ENCODE results near the gene TMPRSS4.

DNA sequence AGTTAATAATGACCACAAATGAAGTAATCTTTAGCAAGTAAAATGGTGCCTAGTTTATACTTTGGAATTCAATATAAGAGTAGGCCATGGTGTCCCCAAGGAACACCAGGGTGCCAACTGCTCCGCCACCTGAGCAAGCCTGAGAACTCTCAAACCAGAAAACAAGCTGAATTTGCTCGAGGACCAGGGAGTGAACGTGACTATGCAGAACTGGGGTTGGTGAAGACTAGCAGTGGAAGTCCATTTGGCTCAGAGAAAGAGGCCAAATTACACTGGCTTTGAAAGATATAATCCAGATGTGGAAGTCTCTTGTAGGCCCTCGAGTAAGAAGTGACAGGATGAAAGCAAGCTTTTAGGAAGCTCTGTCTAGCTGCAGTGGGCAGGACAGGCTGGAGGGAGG lies 18.6 kb downstream of the TMPRSS4 start:
- no peak for TF ChIP-seq EZH2phosphoT487 (IDR thresholded peaks at IDR 0.05; ENCODE audit: borderline replicate concordance, low read depth)
- no peak for TF ChIP-seq POLR2AphosphoS5 (IDR thresholded peaks at IDR 0.05; ENCODE audit: low read depth, low read length)
- TF ChIP-seq, protein P1, sequence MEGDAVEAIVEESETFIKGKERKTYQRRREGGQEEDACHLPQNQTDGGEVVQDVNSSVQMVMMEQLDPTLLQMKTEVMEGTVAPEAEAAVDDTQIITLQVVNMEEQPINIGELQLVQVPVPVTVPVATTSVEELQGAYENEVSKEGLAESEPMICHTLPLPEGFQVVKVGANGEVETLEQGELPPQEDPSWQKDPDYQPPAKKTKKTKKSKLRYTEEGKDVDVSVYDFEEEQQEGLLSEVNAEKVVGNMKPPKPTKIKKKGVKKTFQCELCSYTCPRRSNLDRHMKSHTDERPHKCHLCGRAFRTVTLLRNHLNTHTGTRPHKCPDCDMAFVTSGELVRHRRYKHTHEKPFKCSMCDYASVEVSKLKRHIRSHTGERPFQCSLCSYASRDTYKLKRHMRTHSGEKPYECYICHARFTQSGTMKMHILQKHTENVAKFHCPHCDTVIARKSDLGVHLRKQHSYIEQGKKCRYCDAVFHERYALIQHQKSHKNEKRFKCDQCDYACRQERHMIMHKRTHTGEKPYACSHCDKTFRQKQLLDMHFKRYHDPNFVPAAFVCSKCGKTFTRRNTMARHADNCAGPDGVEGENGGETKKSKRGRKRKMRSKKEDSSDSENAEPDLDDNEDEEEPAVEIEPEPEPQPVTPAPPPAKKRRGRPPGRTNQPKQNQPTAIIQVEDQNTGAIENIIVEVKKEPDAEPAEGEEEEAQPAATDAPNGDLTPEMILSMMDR (IDR thresholded peaks at IDR 0.05), result no peak
- TF ChIP-seq, protein P2, sequence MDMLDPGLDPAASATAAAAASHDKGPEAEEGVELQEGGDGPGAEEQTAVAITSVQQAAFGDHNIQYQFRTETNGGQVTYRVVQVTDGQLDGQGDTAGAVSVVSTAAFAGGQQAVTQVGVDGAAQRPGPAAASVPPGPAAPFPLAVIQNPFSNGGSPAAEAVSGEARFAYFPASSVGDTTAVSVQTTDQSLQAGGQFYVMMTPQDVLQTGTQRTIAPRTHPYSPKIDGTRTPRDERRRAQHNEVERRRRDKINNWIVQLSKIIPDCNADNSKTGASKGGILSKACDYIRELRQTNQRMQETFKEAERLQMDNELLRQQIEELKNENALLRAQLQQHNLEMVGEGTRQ (IDR thresholded peaks at IDR 0.05; ENCODE audit: borderline replicate concordance, low read depth, low read length), result no peak
- no peak for TF ChIP-seq YY1 (IDR thresholded peaks at IDR 0.05; ENCODE audit: low read depth)
- TF ChIP-seq RFX5 (IDR thresholded peaks at IDR 0.05; ENCODE audit: low read length), result no peak
- TF ChIP-seq, protein P3, sequence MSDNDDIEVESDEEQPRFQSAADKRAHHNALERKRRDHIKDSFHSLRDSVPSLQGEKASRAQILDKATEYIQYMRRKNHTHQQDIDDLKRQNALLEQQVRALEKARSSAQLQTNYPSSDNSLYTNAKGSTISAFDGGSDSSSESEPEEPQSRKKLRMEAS (IDR thresholded peaks at IDR 0.05; ENCODE audit: low read depth), result no peak
- TF ChIP-seq, protein P4, sequence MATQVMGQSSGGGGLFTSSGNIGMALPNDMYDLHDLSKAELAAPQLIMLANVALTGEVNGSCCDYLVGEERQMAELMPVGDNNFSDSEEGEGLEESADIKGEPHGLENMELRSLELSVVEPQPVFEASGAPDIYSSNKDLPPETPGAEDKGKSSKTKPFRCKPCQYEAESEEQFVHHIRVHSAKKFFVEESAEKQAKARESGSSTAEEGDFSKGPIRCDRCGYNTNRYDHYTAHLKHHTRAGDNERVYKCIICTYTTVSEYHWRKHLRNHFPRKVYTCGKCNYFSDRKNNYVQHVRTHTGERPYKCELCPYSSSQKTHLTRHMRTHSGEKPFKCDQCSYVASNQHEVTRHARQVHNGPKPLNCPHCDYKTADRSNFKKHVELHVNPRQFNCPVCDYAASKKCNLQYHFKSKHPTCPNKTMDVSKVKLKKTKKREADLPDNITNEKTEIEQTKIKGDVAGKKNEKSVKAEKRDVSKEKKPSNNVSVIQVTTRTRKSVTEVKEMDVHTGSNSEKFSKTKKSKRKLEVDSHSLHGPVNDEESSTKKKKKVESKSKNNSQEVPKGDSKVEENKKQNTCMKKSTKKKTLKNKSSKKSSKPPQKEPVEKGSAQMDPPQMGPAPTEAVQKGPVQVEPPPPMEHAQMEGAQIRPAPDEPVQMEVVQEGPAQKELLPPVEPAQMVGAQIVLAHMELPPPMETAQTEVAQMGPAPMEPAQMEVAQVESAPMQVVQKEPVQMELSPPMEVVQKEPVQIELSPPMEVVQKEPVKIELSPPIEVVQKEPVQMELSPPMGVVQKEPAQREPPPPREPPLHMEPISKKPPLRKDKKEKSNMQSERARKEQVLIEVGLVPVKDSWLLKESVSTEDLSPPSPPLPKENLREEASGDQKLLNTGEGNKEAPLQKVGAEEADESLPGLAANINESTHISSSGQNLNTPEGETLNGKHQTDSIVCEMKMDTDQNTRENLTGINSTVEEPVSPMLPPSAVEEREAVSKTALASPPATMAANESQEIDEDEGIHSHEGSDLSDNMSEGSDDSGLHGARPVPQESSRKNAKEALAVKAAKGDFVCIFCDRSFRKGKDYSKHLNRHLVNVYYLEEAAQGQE (IDR thresholded peaks at IDR 0.05; ENCODE audit: low read depth, low read length), result no peak
- TF ChIP-seq, protein P5, sequence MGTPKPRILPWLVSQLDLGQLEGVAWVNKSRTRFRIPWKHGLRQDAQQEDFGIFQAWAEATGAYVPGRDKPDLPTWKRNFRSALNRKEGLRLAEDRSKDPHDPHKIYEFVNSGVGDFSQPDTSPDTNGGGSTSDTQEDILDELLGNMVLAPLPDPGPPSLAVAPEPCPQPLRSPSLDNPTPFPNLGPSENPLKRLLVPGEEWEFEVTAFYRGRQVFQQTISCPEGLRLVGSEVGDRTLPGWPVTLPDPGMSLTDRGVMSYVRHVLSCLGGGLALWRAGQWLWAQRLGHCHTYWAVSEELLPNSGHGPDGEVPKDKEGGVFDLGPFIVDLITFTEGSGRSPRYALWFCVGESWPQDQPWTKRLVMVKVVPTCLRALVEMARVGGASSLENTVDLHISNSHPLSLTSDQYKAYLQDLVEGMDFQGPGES (IDR thresholded peaks at IDR 0.05; ENCODE audit: low read depth, low read length), result no peak
- no peak for TF ChIP-seq RCOR1 (IDR thresholded peaks at IDR 0.05; ENCODE audit: low read length)

Measured in SK-N-SH (cell line).